Fibroblast of pulmonary artery (primary cell): ENCODE data around the gene IL15.
A peak's percentile ranks its signal among the peaks of the same experiment; 100 is the strongest.
"Not testable (repeated sequence)": the region's sequence is repeated elsewhere in the genome, so short reads cannot be mapped to it uniquely, and the experiment has no call there.

Experiments
- DNase-seq: peaks from one replicate; pipeline ENCODE4 v3.0.0-alpha.2; 2010; ENCODE audit warnings: low read depth
- H3K4me3 ChIP-seq: replicated peaks from 2 replicates; pipeline ENCODE4 v1.5.1; 2011; ENCODE audit warnings: low read depth, mild to moderate bottlenecking, control low read depth, low read length, moderate library complexity
- TF ChIP-seq, protein P1 (sequence below): IDR thresholded peaks from 2 replicates; pipeline ENCODE4 v1.5.1; 2011; ENCODE audit warnings: mild to moderate bottlenecking, control low read depth, low read length, inconsistent platforms; ENCODE audit errors: missing control alignments

The IL15 gene, protein sequence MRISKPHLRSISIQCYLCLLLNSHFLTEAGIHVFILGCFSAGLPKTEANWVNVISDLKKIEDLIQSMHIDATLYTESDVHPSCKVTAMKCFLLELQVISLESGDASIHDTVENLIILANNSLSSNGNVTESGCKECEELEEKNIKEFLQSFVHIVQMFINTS

GRCh38 chr4:141636082-141636770, at the start of gene IL15:
IL15 (plus strand) TSS chr4:141636583; CDS start chr4:141719465, 82,882 bp downstream.
- TF ChIP-seq, protein P1, sequence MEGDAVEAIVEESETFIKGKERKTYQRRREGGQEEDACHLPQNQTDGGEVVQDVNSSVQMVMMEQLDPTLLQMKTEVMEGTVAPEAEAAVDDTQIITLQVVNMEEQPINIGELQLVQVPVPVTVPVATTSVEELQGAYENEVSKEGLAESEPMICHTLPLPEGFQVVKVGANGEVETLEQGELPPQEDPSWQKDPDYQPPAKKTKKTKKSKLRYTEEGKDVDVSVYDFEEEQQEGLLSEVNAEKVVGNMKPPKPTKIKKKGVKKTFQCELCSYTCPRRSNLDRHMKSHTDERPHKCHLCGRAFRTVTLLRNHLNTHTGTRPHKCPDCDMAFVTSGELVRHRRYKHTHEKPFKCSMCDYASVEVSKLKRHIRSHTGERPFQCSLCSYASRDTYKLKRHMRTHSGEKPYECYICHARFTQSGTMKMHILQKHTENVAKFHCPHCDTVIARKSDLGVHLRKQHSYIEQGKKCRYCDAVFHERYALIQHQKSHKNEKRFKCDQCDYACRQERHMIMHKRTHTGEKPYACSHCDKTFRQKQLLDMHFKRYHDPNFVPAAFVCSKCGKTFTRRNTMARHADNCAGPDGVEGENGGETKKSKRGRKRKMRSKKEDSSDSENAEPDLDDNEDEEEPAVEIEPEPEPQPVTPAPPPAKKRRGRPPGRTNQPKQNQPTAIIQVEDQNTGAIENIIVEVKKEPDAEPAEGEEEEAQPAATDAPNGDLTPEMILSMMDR: no peak
- no peak for DNase-seq
- peak within 1 kb of the TSS; percentile 84 for H3K4me3 ChIP-seq

GRCh38 chr4:141587897-141588296, 48.5 kb upstream of the IL15 start:
- TF ChIP-seq, protein P1: no peak
- peak; percentile 11 for DNase-seq
- H3K4me3 ChIP-seq: no peak overlapping the region

DNA sequence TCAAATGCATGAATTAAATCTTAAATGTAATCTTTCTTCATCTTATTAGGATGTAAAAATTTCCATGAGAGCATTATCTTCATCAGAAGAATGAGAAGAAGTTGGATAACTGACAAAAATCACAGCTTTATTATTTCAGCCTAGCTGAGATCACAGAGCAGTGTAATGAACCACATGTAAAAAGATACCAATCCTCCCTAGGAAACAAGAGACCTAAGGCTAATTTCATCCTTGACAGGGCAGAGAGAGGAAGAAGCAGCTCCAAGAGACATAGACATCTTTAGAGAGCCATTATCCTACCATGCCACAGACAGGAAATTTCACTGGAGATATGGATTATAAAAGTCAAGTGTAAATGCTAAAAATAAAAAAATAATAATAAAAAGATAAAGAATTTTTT, 40.9 kb upstream of the IL15 start:
- H3K4me3 ChIP-seq: no peak overlapping the region
- TF ChIP-seq, protein P1: no peak

DNA sequence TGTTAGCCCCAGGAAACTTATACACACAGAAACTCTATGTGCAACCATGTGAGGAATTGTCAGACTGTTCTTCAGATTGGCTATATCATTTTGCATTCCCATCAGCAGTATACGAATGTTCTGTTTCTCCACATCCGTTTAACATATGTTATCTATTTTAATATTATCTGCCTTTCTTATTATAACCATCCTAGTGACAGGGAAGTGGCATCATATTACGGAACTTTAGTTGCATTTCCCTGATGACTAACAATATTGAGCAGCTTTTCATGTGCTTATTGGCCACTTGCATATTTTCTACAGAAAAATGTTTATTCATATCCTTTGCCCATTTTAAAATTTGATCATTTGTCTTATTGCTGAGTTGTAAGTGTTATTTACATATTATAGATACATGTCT, 36.5 kb upstream of the IL15 start:
- TF ChIP-seq, protein P1: no peak
- H3K4me3 ChIP-seq: no peak overlapping the region
- DNase-seq: no peak

More for the DNA sequence above, 40.9 kb upstream of the IL15 start:
- DNase-seq: no peak

GRCh38 chr4:141604683-141605082, 31.7 kb upstream of the IL15 start:
- DNase-seq, H3K4me3 ChIP-seq: not testable (repeated sequence)

DNA sequence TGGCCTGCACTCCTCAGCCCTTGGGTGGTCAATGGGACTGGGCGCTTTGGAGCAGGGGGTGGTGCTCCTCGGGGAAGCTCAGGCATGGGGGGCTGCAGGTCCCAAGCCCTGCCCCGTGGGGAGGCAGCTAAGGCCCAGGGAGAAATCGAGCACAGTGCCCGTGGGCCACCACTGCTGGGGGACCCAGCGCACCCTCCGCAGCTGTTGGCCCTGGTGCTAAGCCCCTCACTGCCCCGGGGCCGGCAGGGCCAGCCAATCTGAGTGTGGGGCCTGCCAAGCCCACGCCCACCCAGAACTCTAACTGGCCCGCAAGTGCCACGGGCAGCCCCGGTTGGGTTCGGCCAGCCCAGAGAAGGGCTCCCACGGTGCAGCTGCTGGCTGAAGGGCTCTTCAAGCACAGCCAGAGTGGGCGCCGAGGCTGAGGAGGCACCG, 30.9 kb upstream of the IL15 start:
- TF ChIP-seq, protein P1: no peak
- H3K4me3 ChIP-seq: no peak overlapping the region
- DNase-seq: no peak

DNA sequence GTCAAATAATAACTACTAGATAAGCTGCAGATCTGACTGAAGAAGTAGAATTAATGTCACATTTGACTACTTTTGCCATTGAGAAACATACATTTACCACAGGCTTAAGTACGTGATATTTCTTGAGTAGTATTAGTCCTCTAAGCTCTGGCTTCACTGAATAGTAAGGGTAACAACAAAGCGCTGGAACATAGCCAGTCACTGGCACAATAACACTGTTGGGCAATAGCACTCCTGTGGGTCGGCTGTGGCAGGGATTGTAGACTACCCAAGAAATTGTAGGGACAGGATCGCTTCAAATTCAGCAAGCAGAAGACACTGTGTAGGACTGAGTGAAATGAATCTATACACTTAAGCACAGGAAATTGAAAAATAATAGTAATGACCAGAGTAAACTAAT, 27.1 kb upstream of the IL15 start:
- DNase-seq: peak; percentile 39
- TF ChIP-seq, protein P1: no peak
- no peak overlapping the region for H3K4me3 ChIP-seq
